Putamen (tissue), 1 donor: Measurements from ENCODE around the gene GYG1.

Experiments
- DNase-seq: peaks from one replicate; pipeline ENCODE4 v3.0.0-alpha.2; 2016; ENCODE audit warnings: low spot score

Gene GYG1

DNA sequence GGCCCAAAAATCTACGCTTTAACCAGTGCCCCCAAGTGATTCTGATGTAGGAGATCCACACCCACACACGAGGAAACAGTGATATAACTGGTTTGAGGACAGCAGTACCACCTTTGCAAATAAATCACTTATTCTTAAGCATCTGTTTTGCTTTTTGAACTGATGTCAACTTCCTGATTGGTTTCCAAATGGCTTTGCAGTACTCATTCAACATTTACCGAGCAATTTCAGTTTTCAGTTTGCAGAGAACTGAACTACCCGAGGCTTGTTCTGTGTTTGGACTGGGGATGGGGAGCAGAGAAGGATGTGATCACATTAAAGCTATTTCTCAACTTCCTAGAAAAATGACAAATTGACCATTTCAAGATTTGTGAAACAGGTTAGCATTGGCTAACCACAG is 1.1 kb upstream of the GYG1 start:
- DNase-seq: no peak

DNA sequence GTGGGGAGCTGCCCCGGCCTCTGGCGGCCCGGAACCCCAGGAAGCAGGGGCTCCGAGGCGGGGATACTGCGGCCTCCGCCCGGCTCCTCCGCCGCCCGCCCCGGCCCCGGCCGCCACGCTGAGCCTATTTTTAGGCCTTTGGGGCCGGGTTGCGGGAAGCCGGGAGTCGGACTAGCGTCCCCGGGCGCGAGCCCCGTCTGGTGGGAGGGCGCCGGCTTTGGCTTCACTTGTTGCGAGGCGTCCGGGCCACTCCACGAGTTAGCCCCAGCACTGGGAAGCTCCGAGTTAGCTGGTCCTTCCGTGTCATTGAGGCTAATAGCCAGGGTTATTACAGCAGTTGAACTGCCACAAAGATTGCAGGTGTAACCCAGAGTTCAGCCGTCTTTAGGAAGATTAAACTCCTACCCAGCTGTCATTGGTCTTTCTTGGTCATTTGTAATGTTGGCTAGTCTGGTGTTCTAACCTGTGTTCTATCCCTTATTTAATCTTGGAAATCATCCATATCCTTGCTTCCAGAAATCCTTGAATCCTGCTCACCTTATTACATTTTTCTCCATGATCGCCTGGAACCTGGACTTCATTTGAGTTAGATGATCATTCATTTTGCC is 791 bp downstream of the GYG1 start:
- peak; percentile 17 for DNase-seq

DNA sequence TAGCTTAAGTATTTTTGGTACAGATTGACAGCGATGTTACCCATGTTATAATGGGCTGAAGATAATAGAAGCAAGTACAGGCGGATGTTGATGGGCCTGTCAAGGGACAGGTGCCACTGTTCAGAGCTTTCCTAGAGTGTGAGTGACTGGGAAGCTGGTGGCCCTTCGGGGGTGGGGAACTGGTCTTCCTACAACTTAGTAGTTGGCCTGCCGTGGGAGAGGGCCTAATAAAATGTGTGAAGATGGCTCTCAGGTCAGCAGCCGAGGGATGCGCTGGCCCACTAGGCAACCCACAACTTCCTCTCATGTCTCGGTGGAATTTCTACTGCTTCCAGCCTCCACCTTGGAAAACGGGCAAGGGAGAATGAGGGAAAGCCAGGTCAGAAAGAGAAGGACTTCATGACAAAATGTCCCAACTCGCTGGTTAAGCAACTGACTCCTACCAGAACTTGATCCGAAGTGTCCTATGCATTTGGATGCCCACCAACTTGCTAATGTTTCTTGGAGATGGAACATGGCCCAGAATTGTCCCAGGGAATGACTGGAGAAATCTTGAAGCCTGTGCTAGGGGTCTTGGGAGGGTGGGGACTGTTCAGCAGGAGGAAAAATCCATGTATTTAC is 1.4 kb downstream of the GYG1 start:
- DNase-seq: no peak

DNA sequence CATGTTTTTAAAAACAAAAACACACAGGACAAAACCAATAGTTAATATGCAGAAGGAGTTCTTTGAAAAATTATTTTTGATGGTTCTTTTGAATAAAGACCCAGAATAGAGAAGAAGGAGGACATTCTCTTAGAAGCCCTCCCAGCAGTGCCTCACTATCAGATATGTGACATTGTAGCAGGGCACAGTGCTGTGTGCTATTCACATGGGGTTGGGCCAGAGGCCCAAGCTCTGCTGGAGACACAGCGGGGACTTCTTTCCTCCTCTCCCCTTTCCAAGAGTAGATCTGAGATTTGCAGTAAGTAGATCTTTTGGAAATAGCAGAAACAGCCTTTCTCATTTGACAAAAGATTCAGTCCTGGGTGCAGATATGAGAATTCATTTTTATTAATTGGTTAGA is 6.3 kb downstream of the GYG1 start:
- DNase-seq: no peak

DNA sequence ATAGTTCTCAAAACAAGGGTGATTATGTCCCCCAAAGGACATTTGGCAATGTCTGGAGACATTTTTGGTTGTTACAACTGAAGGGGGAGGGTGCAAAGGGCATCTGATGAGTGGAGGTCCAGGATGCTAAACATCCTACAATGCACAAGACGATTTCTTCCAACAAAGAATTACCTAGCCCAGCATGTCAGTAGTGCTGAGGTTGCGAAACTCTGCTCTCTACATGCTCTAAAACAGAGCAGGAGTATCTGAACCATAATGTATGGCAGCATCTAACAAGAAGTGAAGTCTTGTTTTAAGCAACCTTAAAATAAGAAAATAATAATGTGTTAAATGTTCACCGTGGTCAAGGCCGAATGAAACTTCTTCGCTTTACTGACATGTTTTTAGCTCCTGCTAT is 7.0 kb downstream of the GYG1 start:
- no peak for DNase-seq

DNA sequence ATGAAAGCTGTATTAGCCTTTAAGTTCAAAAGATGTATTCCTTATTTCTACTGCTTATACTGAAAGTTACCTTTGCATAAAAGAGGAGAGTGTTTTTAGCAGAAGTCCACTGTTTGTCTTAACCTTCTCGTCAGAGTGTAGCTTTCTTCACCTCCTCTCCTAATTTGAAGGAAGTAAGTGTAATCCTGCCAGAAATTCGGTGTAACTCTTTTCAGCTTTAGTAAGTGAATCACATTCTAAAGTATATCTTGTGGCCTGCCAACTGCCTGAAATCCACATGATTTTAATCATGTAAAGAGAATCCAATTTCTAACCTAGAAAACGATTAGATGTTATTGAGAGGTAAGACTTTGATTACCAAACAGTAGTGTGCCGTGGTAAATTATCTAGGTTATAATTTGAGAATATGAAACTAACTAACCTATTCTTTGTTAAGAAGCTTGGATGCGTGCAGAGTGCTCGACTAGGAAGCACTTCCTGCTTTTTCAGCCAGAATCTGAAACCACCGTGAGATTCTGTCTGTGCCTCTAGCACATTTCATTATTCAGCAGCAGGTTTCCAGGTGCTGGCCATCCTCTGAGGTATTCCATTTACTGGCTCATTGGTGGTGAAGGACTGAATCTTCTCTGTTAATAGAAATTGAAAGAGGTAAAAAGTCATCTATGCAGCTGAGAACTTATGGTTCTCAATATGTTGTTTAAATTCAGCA is 7.5 kb downstream of the GYG1 start:
- no peak for DNase-seq

DNA sequence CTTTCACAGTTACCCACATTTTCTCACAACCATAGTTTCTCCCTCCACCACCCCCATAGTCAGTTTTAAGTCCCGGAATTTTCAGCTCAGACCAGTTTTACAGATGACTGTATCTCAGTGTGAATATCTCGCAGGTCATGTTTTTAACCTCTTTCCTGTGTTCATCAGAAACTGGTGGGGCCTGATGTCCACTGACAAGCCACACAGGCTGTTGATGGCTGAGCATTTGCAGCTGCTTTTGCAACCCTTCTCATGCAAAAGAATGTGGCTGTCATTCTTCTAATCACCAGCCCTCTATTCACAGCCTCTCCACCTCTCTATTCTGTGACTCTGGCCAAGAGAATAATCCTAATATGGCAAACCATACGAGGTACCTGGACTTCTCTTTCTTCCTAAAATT is 8.5 kb downstream of the GYG1 start:
- no peak for DNase-seq

DNA sequence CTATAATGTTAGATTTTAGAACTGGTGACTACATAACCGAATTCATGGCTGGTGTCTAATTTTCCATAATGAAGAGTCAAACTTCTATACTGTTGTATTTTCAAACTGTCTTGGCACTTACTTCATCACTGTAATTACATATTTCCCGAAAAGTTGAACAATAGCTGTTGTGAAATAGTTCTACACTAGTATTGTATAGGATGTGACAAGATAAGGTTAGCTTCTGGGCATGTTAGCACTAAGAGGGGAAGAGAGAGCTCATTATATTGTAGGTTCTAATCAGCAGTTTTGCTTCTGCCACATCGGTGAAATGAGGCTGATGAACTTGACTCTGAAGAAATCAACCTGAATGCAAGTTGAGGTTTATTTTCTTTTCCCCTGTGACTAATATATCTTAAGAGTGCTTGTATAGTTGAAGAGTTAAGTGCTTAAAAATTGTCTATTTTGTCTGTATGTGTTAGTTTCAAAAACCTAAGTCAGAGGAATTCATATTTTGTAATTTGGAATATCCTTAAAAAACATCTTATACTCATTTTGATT is 8.9 kb downstream of the GYG1 start:
- DNase-seq: no peak

DNA sequence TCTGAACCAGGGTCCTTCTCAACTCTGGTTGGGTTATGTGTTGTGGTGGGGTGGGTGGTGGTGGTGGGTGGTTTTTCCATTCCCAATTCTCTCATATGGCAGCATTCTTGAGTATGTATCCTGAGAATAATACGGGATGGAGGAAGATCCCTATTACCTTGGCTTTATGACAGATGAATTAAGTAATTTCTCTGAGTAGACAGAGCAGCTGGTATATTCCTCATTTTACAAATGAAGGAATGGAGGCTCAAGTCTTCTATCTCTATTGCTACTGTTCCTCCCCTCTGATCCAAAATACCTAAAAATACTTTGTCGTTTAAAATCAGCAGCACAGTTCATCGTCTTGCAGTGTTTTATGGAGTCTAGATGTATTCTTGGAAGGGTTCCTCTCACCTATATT is 10.4 kb downstream of the GYG1 start:
- no peak for DNase-seq

DNA sequence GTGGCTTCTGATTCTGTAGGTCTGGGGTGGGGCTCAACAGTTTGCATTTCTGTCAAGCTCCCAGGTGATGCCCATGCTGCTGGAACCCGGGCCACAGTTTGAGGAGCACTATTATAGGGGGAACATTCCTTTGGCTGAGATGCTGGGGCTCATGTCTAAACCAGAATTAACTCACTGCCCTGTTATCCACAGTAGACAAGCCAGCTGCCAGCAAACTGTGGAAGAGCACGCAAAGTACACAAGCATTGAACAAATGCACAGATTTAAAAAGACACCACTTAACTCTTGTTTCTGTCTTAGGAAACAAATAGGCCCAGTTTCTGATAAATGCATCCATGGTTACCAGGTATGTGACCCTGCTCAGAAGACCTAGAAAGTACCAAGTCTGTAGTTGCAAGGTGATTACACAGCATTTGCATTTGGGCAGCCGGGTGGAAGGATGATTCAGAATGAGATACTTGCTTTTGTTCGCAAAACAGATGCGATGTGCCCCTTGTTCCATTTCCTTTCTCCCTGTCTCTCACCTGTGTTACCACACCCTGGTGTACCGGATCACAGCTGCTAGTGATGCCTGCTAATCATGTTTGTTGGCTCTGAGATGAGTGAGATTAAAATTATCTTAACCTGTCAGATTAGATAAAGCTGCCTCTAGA is 12.4 kb downstream of the GYG1 start:
- DNase-seq: no peak

DNA sequence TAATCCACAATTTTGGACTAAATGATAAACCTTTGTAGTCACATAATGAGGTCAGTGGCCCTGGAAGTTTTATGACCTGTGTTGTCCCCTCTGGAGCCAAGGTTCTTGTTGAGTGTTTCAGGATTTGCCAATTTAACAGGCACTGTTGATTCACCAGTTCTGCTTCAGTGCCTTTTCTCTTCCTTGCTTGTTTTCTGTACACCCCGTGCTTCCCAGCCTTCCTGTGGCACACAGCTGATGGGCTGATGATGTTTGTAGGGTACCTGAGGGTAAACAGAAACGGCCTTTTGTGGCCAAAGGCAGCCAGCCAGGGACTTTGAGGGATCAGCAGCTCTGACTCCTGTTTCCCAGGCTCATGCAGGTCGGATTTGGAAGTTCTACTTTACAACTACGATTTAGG is 13.3 kb downstream of the GYG1 start:
- no peak for DNase-seq

DNA sequence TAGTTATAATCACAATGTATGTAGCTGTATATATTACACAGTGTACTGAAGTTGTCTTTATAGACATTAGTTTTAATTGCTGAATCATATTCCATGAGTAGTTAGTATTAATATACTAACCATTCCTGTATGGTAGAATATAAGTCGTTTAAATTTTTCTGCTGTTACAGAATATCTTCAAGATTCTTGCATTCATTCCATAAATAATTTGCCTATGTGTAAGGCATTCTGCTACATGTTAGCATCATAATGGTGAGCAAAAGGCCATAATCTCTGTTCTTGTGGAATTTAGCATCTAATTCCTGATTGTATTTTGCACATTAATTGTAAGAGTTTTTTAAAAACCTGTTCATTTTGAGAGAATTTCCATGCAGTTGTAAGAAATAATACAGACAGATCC is 14.1 kb downstream of the GYG1 start:
- no peak for DNase-seq

DNA sequence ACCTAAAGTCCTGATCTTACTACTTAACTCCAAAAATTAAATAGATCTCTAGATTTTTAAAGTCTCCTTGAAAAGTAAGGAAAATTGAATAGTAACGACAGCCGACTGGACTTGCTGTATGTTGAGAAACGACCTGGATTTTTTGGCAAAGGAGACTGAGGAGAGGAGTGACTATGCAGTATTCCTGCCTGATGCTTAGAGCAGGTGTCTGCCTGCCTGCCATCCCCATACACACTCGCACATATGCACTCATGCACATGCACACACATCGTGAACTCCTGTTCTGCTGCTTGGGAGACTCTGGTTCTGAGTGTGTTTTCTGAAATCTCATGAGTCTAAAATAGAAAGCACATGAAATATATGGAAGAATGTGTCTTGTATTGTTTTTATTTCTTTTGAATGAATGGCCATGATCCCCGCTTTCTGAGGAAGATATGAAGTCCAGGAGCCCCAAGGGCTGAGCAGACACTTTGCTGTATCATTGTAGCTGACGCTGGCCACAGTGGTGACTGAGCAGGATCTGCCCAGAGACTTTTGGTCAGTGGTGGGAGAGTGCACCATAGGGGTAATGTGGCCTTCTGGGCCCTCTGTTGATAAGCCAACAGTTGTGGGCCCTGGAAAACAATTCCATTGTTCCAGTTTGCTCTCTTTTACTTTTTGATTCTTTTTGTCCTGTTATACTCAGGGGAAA is 16.4 kb downstream of the GYG1 start:
- DNase-seq: no peak

DNA sequence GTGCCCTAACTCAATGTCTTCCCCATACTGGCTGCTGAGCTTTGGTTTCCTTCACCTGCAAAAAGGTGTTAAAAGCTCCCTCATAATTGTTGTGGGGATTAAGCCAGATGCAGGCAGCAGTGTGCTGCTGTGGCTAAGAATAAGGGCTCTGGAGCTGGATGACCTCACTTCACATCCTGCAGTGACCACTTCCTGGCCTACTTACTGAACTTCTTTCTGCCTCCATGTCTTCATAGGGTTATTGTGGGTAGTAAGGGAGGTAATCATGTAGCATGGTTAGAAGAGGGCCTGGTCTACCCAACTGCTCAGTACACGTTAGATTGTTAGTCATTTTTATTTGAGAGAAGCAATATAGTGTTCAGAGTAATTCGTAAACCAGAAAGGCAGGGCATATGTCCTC is 18.4 kb downstream of the GYG1 start:
- no peak for DNase-seq

DNA sequence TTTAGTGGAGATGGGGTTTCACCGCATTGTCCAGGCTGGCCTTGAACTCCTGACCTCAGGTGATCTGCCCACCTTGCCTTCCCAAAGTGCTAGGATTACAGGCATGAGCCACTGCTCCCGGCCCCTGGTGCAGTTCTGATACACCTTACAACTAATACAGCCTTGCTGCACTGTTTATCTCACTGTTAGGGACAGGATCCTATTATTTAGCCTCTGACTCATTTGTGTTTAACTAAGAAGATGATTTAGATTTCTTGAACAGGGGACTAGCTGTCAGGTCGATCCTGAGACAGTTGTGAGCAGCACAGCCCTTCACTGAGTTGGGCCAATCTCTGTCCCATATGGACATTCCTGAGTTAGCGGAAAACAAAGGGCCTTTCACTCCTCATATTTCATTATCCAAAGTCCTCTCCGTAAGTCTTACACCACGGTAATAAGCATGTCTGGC is 19.2 kb downstream of the GYG1 start:
- no peak for DNase-seq

DNA sequence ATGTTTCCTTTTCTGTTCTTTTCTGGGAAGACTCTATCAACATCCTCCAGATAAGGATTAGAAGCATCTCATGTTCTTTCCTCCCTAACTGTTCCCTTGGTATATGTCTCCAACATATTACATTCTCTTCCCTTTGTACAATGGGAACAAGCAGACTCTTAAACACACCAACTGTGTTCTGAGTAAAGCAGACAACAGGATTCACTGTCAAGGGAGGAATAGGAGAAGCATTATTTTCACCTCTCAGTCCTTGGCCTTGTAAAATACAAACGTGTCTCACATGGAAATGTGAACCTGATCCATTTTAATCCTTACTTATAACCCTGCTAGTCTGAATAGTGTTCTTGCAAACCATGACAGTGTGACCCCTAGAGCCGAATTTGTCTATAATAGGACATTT is 19.6 kb downstream of the GYG1 start:
- DNase-seq: no peak

DNA sequence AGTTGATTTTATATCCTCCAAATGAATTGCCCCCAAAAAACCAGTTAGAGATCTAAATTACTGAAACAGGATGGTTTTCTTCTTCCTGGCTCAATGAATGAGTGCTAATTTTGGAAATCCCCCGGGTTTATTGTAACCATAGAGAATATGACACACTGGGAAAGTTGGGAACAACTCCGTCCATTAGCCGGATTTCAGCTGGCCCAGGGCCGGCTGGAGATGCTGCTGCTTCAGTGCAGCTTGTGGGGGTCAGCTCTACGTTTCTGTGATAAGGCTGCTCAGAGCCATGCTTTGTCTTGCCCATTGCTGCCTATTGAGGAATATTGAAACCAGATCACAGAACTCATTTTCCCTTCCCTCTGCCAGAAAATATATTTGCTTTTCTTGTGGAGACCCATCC is 20.3 kb downstream of the GYG1 start:
- no peak for DNase-seq

DNA sequence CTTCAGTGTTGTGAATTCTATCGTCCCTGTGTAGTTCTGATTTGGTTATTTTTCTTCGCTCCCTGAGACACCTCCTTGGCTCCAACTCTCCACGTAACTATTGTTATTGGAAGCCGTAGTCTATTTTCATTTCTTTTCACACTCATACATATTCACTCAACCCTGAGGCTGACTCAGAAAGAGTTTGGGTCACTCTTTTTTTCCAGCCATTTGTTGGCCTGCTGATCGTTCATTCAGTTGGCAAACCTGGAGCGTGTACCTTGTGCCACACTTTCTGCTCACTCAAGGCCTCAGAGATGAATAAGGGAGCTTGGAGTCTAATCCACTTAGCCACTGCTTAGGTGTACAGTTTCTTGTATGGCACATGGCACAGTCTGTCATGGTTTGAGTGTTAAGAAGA is 22.4 kb downstream of the GYG1 start:
- DNase-seq: no peak

DNA sequence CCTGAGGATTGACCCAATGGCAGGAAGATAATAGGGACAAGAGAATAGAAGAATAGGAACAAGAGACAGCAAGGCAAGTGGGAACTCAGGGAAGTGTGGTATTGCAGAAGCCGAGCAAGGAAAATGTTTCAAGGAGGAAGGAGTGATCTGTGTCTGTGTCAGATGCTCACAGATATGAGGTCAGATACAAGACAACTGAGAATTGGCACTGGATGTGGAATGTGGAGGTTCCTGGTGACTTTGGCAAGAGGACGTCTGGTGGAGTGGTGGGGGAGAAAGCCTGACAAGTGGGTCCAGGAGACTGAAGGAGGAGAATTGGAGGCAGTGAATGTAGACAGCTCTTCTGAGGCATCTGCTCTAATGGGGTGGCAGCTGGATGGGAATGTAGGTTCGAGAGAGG is 24.1 kb downstream of the GYG1 start:
- DNase-seq: no peak

DNA sequence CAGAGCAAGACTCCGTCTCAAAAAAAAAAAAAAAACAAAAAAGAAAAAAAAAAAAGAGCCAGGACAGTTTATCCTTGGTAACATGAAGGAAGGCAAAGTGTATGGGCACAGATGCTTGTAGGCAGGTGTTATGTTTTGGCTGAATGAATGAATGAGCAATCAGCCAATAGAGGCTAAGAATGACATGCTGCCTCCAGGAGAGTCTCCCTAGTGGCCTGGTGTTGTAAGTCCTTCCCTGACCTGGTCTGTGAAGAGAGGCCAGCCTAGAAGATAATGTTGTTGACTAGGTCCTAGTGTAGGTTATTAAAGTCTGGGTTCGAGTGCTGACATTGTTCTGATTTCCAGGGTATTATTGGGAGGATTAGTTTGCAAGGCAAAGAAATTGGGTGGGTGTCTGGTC is 24.9 kb downstream of the GYG1 start:
- no peak for DNase-seq

DNA sequence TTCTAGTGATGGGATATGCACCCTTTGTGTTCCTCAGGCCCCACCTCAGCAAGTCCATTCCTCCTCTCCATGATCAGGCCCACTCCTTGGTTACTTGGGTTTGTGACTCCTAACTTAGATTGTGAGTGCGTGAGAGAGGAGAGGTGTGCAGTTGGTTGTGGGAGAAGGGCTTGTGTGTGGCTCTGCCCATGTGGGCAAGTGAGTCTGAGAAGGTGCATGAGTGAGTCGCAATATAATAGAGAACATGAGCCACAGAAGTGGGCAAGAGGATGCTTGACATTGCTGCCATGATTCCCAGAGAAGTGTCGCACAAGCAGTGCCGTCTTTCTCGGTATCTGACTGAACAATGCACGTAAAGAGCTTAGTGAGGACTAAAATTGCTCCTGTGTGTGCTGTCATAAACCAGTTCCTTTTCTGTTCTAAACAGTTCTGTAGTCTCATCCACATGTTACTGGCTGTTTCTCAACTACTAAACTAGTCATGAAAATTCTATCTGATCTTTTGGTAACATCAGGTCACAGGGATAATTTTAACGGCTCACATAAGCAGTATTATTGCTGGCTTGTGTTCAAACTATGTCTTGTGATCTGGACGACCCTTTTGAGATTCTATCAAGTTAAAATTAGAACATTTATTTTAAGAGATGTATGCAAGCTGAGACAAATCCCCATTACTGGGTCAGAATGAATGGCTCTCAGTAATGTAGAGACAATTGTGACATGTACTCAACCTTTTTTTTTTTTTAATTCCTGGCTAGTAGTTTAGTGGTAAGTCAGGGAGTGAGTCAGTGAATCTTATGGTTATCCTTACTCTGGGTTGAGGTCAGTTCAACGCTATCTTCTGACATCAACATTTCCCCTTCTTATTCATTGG is 25.6 kb downstream of the GYG1 start:
- no peak for DNase-seq
